Trophoblast cell (in vitro differentiated cells and primary cell): ENCODE results near the gene RBM33. TPM values are rescaled to one million over a fixed set of nuclear protein-coding genes. Genes with fewer than 3 reads are reported as not detected.

Source experiments
- DNase-seq, 2 donors: peaks; one replicate each; pipeline ENCODE4 v3.0.0-alpha.2; 2016
- H2AFZ ChIP-seq: 2 replicates; pipeline ENCODE4 v1.6.1; 2013; ENCODE audit warnings: low read length, moderate library complexity, mild to moderate bottlenecking; ENCODE audit not compliant: insufficient read depth, poor library complexity
- H2AK5ac ChIP-seq: 2 replicates; pipeline ENCODE4 v1.6.1; 2013; ENCODE audit warnings: mild to moderate bottlenecking, low read length
- H2BK120ac ChIP-seq: 2 replicates; pipeline ENCODE4 v1.6.1; 2013; ENCODE audit warnings: low read length, mild to moderate bottlenecking, moderate library complexity; ENCODE audit not compliant: insufficient read depth, poor library complexity
- H2BK12ac ChIP-seq: 2 replicates; pipeline ENCODE4 v1.6.1; 2013; ENCODE audit warnings: mild to moderate bottlenecking, low read length, moderate library complexity
- H2BK5ac ChIP-seq: 2 replicates; pipeline ENCODE4 v1.6.1; 2013; ENCODE audit warnings: low read length, low read depth, moderate library complexity, mild to moderate bottlenecking; ENCODE audit not compliant: poor library complexity
- H3K14ac ChIP-seq: 2 replicates; pipeline ENCODE4 v1.6.1; 2013; ENCODE audit warnings: mild to moderate bottlenecking, low read length
- H3K18ac ChIP-seq: 2 replicates; pipeline ENCODE4 v1.6.1; 2013; ENCODE audit warnings: mild to moderate bottlenecking, low read length
- H3K23ac ChIP-seq: 2 replicates; pipeline ENCODE4 v1.6.1; 2013; ENCODE audit warnings: low read length
- H3K27ac ChIP-seq: 2 replicates; pipeline ENCODE4 v1.5.1; 2013; ENCODE audit warnings: low read depth, mild to moderate bottlenecking, inconsistent platforms, low read length, moderate library complexity
- H3K27me3 ChIP-seq: 2 replicates; pipeline ENCODE4 v1.6.1; 2013; ENCODE audit warnings: inconsistent platforms, mild to moderate bottlenecking, low read length, moderate library complexity; ENCODE audit not compliant: insufficient read depth
- H3K36me3 ChIP-seq, 2 experiments: 1 replicate in 1 of 2; 2 replicates in 1 of 2; pipeline ENCODE4 v1.6.1; 2013; ENCODE audit warnings: low read length in 2 of 2, mild to moderate bottlenecking in 2 of 2, moderate library complexity in 1 of 2; ENCODE audit not compliant: insufficient read depth in 2 of 2, control insufficient read depth in 1 of 2
- H3K4ac ChIP-seq: 2 replicates; pipeline ENCODE4 v1.6.1; 2013; ENCODE audit warnings: low read depth, mild to moderate bottlenecking, low read length, moderate library complexity
- H3K4me1 ChIP-seq, 2 experiments: 1 replicate in 1 of 2; 2 replicates in 1 of 2; pipeline ENCODE4 v1.6.1; 2013; ENCODE audit warnings: low read length in 2 of 2, mild to moderate bottlenecking in 2 of 2, moderate library complexity in 1 of 2; ENCODE audit not compliant: insufficient read depth in 2 of 2, control insufficient read depth in 1 of 2
- H3K4me2 ChIP-seq: 2 replicates; pipeline ENCODE4 v1.6.1; 2013; ENCODE audit warnings: inconsistent platforms, mild to moderate bottlenecking, low read length, moderate library complexity
- H3K4me3 ChIP-seq: 2 replicates; pipeline ENCODE4 v1.5.1; 2013; ENCODE audit warnings: mild to moderate bottlenecking, low read depth, low read length, inconsistent platforms
- H3K79me1 ChIP-seq: one replicate; pipeline ENCODE4 v1.6.1; 2013; ENCODE audit warnings: low read length
- H3K79me2 ChIP-seq: 2 replicates; pipeline ENCODE4 v1.6.1; 2013; ENCODE audit warnings: low read length, mild to moderate bottlenecking; ENCODE audit not compliant: control insufficient read depth, insufficient read depth, poor library complexity
- H3K9ac ChIP-seq: 2 replicates; pipeline ENCODE4 v1.6.1; 2013; ENCODE audit warnings: mild to moderate bottlenecking, low read length
- H3K9me3 ChIP-seq: 2 replicates; pipeline ENCODE4 v1.6.1; 2013; ENCODE audit warnings: low read depth, mild to moderate bottlenecking, control low read depth, inconsistent platforms, low read length; ENCODE audit not compliant: insufficient read depth
- H4K12ac ChIP-seq: 2 replicates; pipeline ENCODE4 v1.6.1; 2013; ENCODE audit warnings: low read depth, mild to moderate bottlenecking, low read length, moderate library complexity
- H4K8ac ChIP-seq: 2 replicates; pipeline ENCODE4 v1.6.1; 2013; ENCODE audit warnings: low read depth, mild to moderate bottlenecking, low read length, moderate library complexity
- H4K91ac ChIP-seq: one replicate; pipeline ENCODE4 v1.6.1; 2013; ENCODE audit warnings: low read depth, mild to moderate bottlenecking, low read length, moderate library complexity
- WGBS: extraction: QIAGEN DNeasy Blood & Tissue Kit; methylation state at CpG from one replicate; pipeline ENCODE4 v1.1.7; 2013; ENCODE audit warnings: missing lambda C conversion rate; ENCODE audit not compliant: insufficient read length, insufficient coverage; ENCODE audit errors: extremely low coverage; 5-methylcytosine and 5-hydroxymethylcytosine counted together
- polyA plus RNA-seq: library from polyadenylated mRNA; stranded (reverse); fragments of 200-250 nt; gene quantifications from 2 replicates; pipeline ENCODE4 v1.2.3, GENCODE V29; 2013

The RBM33 gene, protein sequence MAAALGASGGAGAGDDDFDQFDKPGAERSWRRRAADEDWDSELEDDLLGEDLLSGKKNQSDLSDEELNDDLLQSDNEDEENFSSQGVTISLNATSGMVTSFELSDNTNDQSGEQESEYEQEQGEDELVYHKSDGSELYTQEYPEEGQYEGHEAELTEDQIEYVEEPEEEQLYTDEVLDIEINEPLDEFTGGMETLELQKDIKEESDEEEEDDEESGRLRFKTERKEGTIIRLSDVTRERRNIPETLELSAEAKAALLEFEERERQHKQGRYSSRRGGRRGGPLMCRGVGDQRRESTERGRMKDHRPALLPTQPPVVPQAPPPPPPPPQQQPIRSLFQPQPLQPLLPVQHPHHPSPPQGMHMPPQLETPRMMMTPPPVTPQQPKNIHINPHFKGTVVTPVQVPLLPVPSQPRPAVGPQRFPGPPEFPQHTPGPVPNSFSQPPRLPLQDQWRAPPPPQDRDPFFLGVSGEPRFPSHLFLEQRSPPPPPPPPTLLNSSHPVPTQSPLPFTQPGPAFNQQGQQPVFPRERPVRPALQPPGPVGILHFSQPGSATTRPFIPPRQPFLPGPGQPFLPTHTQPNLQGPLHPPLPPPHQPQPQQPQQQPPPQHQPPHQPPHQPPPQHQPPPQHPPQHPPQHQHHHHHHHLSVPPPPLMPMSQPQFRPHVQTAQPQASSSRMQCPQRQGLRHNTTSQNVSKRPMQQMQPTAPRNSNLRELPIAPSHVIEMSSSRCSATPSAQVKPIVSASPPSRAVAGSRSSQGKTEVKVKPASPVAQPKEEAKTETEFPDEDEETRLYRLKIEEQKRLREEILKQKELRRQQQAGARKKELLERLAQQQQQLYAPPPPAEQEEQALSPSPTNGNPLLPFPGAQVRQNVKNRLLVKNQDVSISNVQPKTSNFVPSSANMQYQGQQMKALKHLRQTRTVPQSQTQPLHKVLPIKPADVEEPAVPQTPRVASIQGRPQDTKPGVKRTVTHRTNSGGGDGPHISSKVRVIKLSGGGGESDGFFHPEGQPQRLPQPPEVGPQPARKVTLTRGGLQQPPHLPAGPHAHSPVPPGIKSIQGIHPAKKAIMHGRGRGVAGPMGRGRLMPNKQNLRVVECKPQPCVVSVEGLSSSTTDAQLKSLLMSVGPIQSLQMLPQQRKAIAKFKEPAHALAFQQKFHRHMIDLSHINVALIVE
- polyA plus RNA-seq: 28.0 and 29.0 TPM in 2 replicates

DNA sequence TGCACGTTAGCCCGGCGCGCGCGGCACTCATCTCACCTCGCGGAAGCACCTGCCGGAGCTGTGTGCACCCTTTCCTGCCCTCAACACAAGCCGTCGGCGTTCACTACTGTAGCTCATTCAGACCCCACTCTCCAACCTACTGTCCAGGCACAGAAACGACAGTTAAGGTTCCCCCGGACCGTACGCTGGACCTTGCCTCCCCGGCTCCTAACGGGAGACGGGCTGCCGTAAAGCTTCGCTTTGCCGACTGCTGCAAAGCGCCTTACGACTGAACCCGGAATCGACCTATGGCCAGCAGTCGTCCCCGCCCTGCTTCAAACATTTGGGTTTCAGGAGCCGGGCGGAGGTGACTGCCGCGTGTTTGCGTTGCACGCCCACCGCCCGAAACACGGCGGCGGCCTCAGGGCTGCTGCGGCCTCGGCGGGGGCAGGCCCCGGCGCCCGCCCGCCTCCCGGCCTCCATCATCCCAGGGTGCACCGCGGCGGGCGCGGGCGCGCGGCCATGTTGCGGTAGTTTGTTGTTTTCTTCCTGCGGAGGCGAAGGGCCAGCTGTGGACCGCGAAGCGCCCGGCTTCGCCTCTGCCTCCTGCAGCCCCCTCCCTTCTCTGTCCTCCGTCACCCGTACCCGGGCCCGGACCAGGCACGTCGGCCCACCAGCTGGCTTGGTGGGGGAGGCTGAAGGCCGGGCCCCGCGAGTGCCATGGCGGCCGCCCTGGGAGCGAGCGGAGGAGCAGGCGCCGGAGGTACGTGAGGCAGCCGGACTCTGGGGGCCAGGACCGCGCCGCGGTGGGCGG, at the start of gene RBM33:
RBM33 (plus strand) TSS at position 484 of the 793 bp plus-strand sequence; CDS start at position 700, 216 bp downstream.
- Histone ChIP-seq H3K79me2 (peaks cover 16% of the 10 kb centered on the region), H3K27me3 (no peaks in the 10 kb centered on the region), H2BK12ac (no peak within 1 kb of the TSS)

DNA sequence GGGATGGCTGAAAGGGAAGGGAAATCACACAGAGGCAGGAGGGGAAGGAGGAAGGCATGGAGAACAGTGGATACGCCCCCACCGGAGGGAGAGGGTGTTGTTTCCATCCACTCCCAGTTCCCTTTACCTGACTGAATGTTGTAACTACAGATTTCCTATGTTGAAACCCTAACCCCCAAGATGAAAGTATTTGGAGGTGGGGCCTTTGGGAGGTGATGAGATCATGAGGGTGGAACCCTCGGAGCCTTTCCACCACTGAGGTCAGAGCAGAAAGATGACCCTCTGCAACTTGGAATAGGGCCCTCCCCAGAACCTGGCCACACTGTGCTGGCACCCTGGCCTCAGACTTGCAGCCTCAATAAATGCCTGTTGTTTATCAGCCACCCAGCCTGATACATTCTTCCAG, 49.5 kb upstream of the RBM33 start:
- no peak overlapping the region for H3K23ac ChIP-seq
- DNase-seq: no peak
- no peak overlapping the region for H3K27ac ChIP-seq
- H3K36me3 ChIP-seq: no peaks in the 10 kb centered on the region
- H4K12ac ChIP-seq: no peak overlapping the region
- no peak overlapping the region for H3K4ac ChIP-seq
- peaks cover 1% of the 10 kb centered on the region for H3K9me3 ChIP-seq
- no peak overlapping the region for H3K9ac ChIP-seq
- H3K4me2 ChIP-seq: no peak overlapping the region
- no peak overlapping the region for H2AK5ac ChIP-seq
- no peak overlapping the region for H2AFZ ChIP-seq
- H3K79me2 ChIP-seq: no peaks in the 10 kb centered on the region
- H3K4me3 ChIP-seq: no peak overlapping the region
- H2BK12ac ChIP-seq: no peak overlapping the region
- no peaks in the 10 kb centered on the region for H3K79me1 ChIP-seq
- no peak overlapping the region for H3K18ac ChIP-seq
- WGBS: no CpG with 5 or more reads among the region's 3 CpGs
- H4K91ac ChIP-seq: no peak overlapping the region
- H3K14ac ChIP-seq: no peak overlapping the region
- no peak overlapping the region for H4K8ac ChIP-seq
- no peak overlapping the region for H2BK5ac ChIP-seq
- no peak overlapping the region for H2BK120ac ChIP-seq
- H3K4me1 ChIP-seq: peaks cover 0 to 6% of the 10 kb centered on the region in 2 experiments
- H3K27me3 ChIP-seq: no peaks in the 10 kb centered on the region

More for the DNA sequence above, at the start of gene RBM33:
- Histone ChIP-seq H3K4ac (peak within 1 kb of the TSS; percentile 77), H3K18ac (peak within 1 kb of the TSS; percentile 91), H4K8ac (peak within 1 kb of the TSS; percentile 96), H2BK5ac (peak within 1 kb of the TSS; percentile 83), H3K14ac (peak within 1 kb of the TSS; percentile 88), H3K36me3 (peaks cover 9 to 14% of the 10 kb centered on the region in 2 experiments), H2AK5ac (peak within 1 kb of the TSS; percentile 18), H3K4me1 (peaks cover 2 to 4% of the 10 kb centered on the region in 2 experiments), H3K79me1 (peaks cover 13% of the 10 kb centered on the region), H2BK120ac (peak within 1 kb of the TSS; percentile 81), H2AFZ (peak within 1 kb of the TSS; percentile 92), H3K4me3 (peak within 1 kb of the TSS; percentile 99), H4K12ac (peak within 1 kb of the TSS; percentile 88), H4K91ac (peak within 1 kb of the TSS; percentile 97), H3K9me3 (peaks cover 4% of the 10 kb centered on the region), H3K23ac (no peak within 1 kb of the TSS), H3K9ac (peak within 1 kb of the TSS; percentile 99), H3K4me2 (peak within 1 kb of the TSS; percentile 95), H3K27ac (peak within 1 kb of the TSS; percentile 91)
- peak; percentile 80 to 86 for DNase-seq
- WGBS: no CpG with 5 or more reads among the region's 85 CpGs

DNA sequence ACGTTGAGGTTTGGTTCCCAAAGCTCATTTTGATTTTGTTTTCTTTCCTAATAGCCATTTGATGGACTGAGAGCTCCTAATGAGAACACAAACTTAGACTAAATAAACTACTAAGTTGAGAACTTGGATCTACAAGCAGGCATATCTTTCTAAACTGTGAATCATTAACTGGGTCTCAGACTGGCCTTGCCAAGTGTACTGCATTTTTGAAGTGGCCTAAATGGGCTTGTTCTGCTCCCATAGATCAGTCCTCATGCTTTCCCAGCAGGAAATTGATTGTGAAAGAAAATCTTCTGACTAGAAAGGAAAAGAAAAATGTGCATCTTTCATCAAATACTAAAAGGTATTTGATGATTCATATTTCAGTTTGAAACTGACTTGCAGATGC, 46.7 kb upstream of the RBM33 start:
- Histone ChIP-seq H4K8ac (no peak overlapping the region), H3K27me3 (no peaks in the 10 kb centered on the region), H3K9me3 (peaks cover 1% of the 10 kb centered on the region), H3K23ac (no peak overlapping the region), H3K79me1 (no peaks in the 10 kb centered on the region), H2AK5ac (no peak overlapping the region), H3K36me3 (no peaks in the 10 kb centered on the region), H3K4me2 (no peak overlapping the region), H4K91ac (no peak overlapping the region), H3K9ac (no peak overlapping the region), H3K4me3 (no peak overlapping the region), H2BK5ac (no peak overlapping the region), H3K18ac (no peak overlapping the region), H3K27ac (no peak overlapping the region), H2BK120ac (no peak overlapping the region), H4K12ac (no peak overlapping the region), H3K14ac (no peak overlapping the region), H2BK12ac (no peak overlapping the region), H3K4ac (no peak overlapping the region), H3K79me2 (no peaks in the 10 kb centered on the region), H3K4me1 (peaks cover 0 to under 1% of the 10 kb centered on the region in 2 experiments), H2AFZ (no peak overlapping the region)
- no CpG with 5 or more reads among the region's 1 CpG for WGBS
- peak; percentile 12 to 67 for DNase-seq
